ES-I3 (cell line): ENCODE results near the gene L2HGDH.

Source experiments
- H3K36me3 ChIP-seq: 2 replicates; pipeline ENCODE4 v1.6.1; 2013; ENCODE audit warnings: mild to moderate bottlenecking, low read length, control low read depth, moderate library complexity; ENCODE audit not compliant: insufficient read depth
- H3K4me1 ChIP-seq: 2 replicates; pipeline ENCODE4 v1.6.1; 2013; ENCODE audit warnings: mild to moderate bottlenecking, control low read depth, low read length; ENCODE audit not compliant: insufficient read depth
- H3K9ac ChIP-seq: 2 replicates; pipeline ENCODE4 v1.6.1; 2013; ENCODE audit warnings: low read depth, mild to moderate bottlenecking, low read length, moderate library complexity
- H3K9me3 ChIP-seq: 2 replicates; pipeline ENCODE4 v1.6.1; 2013; ENCODE audit warnings: mild to moderate bottlenecking, low read length, moderate library complexity; ENCODE audit not compliant: control insufficient read depth, insufficient read depth

The L2HGDH gene

GRCh38 chr14:50290306-50290705 is 21.7 kb downstream of the L2HGDH start:
- no peaks in the 10 kb centered on the region; the same call in 1 of the 2 replicates for H3K36me3 ChIP-seq
- H3K9me3 ChIP-seq: no peaks in the 10 kb centered on the region; the same call in 1 of the 2 replicates
- no peaks in the 10 kb centered on the region for H3K4me1 ChIP-seq
- H3K9ac ChIP-seq: no peak overlapping the region

- Histone ChIP-seq H3K9me3 (no peaks in the 10 kb centered on the region; the same call in 1 of the 2 replicates), H3K36me3 (peaks cover 3% of the 10 kb centered on the region; the same call in 1 of the 2 replicates), H3K9ac (no peak overlapping the region), H3K4me1 (no peaks in the 10 kb centered on the region)
Observed at GRCh38 chr14:50288146-50288545, 23.9 kb downstream of the L2HGDH start.

GRCh38 chr14:50285861-50286260 is 26.2 kb downstream of the L2HGDH start:
- H3K4me1 ChIP-seq: no peaks in the 10 kb centered on the region
- H3K9ac ChIP-seq: no peak overlapping the region
- 0 out of 2 replicates have a peak, but pooled peaks cover 3% of the 10 kb centered on the region for H3K36me3 ChIP-seq
- H3K9me3 ChIP-seq: no peaks in the 10 kb centered on the region; the same call in 1 of the 2 replicates

DNA sequence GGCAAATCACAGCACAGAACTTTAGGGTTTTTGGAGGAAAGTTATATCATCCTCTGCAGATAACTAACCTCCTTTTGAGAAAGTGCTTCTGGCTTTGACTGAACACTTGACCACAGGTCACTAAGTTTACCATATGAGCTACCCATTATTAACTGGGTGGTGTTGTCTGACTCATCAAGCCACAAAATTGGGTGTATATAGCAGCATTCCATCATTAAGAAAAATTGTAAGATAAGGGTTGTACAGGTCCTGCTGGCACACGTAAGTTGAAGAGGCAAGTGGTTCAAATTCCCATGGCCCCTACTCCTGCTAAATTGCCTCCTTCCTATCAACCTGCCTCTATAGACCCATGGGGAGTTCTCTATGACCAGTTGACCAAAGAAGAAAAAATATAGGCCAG is 39.5 kb downstream of the L2HGDH start:
- Histone ChIP-seq H3K9ac (no peak overlapping the region), H3K9me3 (no peaks in the 10 kb centered on the region), H3K36me3 (peaks cover 5% of the 10 kb centered on the region; the same call in 1 of the 2 replicates)

GRCh38 chr14:50270932-50271331 is 41.1 kb downstream of the L2HGDH start:
- H3K4me1 ChIP-seq: no peaks in the 10 kb centered on the region
- H3K9ac ChIP-seq: no peak overlapping the region
- H3K36me3 ChIP-seq: peaks cover 5% of the 10 kb centered on the region; the same call in 1 of the 2 replicates
- H3K9me3 ChIP-seq: no peaks in the 10 kb centered on the region

More for the DNA sequence above, 39.5 kb downstream of the L2HGDH start:
- no peaks in the 10 kb centered on the region for H3K4me1 ChIP-seq

- H3K4me1 ChIP-seq: no peaks in the 10 kb centered on the region
- no peak overlapping the region for H3K9ac ChIP-seq
- no peaks in the 10 kb centered on the region for H3K9me3 ChIP-seq
- H3K36me3 ChIP-seq: peaks cover 5% of the 10 kb centered on the region; the same call in 1 of the 2 replicates
Observed at GRCh38 chr14:50265029-50265428, 47.0 kb downstream of the L2HGDH start.

- Histone ChIP-seq H3K36me3 (no peaks in the 10 kb centered on the region), H3K9me3 (no peaks in the 10 kb centered on the region), H3K4me1 (no peaks in the 10 kb centered on the region), H3K9ac (no peak overlapping the region)
Observed at GRCh38 chr14:50263321-50263720, 48.7 kb downstream of the L2HGDH start.

DNA sequence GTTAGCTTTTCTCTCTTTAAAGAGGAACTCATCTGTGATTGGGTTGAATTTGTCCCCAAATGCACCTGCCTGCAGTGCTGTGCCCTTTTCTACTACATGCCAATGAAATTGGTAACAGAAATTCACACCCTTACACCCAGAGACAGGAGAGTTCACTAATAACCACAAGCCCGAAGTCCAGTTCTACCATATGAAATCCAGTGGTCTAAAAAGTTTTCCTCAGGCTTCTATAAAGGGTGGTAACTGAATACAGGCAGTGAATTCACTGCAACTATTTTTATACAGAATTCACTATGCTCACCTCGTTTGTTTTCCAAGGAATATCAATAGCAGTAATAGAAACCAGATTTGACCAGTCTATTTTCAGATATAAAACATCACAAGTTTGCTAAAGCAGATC is 49.2 kb downstream of the L2HGDH start:
- Histone ChIP-seq H3K9me3 (no peaks in the 10 kb centered on the region), H3K9ac (no peak overlapping the region), H3K4me1 (no peaks in the 10 kb centered on the region), H3K36me3 (no peaks in the 10 kb centered on the region)

DNA sequence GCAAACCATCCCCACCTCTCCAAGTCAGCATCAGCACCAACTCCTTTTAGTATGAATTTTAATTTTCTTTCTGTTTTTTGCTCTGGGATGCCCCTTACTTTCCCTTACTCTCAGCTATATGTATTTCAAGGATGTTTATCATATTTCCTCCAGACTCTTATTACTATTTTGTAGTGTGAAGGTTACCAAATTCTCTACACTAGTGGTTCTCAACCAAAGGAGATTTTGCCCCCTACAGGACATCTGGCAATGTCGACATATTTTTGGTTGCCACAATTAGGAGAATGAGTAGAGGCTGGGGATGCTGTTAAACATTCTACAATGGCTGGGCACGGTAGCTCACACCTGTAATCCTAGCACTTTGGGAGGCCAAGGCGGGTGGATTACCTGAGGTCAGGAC is 51.5 kb downstream of the L2HGDH start:
- Histone ChIP-seq H3K9ac (no peak overlapping the region), H3K36me3 (no peaks in the 10 kb centered on the region), H3K4me1 (no peaks in the 10 kb centered on the region), H3K9me3 (no peaks in the 10 kb centered on the region)

DNA sequence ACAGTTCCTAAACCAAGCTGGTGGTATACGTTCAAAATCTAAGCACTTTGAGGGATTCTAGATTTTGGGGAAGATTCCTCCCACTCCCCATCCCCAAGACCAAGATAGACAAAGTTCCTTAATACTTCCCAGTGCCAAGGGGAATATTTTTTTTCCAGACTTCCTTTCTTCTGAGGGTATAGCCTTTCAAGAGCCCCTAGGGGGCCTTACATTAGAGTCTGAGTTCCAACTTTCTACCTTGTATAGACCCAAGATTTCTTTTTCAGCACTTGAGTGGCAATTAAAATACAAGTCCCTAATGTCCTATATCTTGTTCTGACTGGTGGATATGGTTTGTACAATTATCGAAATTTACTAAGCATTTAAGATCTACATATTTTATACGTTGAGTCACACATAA is 52.0 kb downstream of the L2HGDH start:
- Histone ChIP-seq H3K9me3 (no peaks in the 10 kb centered on the region), H3K9ac (no peak overlapping the region), H3K36me3 (no peaks in the 10 kb centered on the region), H3K4me1 (no peaks in the 10 kb centered on the region)

GRCh38 chr14:50257732-50258131 is 54.3 kb downstream of the L2HGDH start:
- Histone ChIP-seq H3K36me3 (no peaks in the 10 kb centered on the region), H3K9me3 (no peaks in the 10 kb centered on the region), H3K4me1 (no peaks in the 10 kb centered on the region), H3K9ac (no peak overlapping the region)

- Histone ChIP-seq H3K36me3 (no peaks in the 10 kb centered on the region), H3K4me1 (peaks cover under 1% of the 10 kb centered on the region; the same call in 1 of the 2 replicates), H3K9me3 (no peaks in the 10 kb centered on the region), H3K9ac (no peak overlapping the region)
Observed at GRCh38 chr14:50254248-50254647, 57.8 kb downstream of the L2HGDH start.

- Histone ChIP-seq H3K9me3 (no peaks in the 10 kb centered on the region), H3K4me1 (peaks cover 5% of the 10 kb centered on the region; the same call in 1 of the 2 replicates), H3K9ac (no peak overlapping the region), H3K36me3 (no peaks in the 10 kb centered on the region)
Observed at GRCh38 chr14:50249136-50249775, 62.8 kb downstream of the L2HGDH start.

DNA sequence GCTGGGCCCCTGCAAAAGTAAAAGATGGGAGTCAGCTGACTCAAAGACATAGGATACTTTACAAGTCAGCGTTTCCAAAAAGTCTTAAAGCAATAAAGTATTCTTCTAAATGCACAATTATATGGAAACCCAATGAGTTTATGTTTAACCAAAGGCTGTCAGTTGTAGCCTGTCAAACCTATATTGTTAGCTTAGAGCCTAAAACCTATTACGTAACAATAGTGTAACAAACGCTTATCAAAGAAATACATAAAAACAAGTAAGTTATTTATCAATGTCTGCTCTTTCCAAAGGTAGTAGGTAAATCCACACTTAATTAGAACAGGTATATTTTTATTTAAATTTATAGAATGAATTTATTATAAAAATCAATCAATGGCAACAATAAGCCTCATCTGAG is 64.8 kb downstream of the L2HGDH start:
- H3K36me3 ChIP-seq: no peaks in the 10 kb centered on the region
- H3K9me3 ChIP-seq: no peaks in the 10 kb centered on the region
- no peak overlapping the region for H3K9ac ChIP-seq
- peaks cover 5% of the 10 kb centered on the region; the same call in 1 of the 2 replicates for H3K4me1 ChIP-seq

DNA sequence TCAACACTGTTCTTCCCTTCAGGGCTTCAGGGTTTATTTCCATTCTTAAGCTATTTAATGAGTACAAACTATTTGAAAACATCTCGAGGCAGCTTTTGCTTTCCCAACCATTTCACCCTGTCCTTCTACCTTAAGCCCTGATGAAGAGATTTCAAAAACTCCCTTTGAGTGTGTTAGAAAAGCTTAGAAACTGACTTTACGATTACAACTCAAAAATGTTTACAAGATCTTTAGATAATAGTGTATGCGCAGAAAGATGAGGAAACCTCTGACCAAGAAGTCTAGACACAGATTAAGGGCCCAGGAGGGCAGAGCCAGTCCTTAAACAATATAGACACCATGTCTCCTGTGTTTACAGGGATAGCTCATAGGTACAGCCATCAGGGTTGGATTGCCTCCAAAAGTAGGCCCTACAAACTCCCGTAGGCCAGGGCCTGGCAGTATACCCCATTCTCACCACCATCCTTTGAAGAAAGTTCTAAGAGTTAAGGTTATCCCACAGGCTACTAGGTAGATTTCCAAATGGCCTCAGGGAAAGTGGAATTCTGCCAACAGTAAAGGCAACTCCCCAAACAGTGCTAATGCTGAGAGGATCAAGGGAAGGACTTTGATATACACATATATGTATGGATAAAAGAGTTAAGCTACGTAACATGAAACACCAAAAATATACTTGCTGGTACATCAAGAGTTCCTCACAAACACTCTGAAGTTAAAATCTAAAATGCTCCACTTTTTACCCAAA is 69.3 kb downstream of the L2HGDH start:
- Histone ChIP-seq H3K9ac (no peak overlapping the region), H3K9me3 (no peaks in the 10 kb centered on the region), H3K36me3 (no peaks in the 10 kb centered on the region)

More for the DNA sequence above, 69.3 kb downstream of the L2HGDH start:
- no peaks in the 10 kb centered on the region for H3K4me1 ChIP-seq
